Endometrial microvascular endothelial cells (primary cell): ENCODE data around the gene PERM1. TPM values are rescaled to one million over a fixed set of nuclear protein-coding genes. Genes with fewer than 3 reads are reported as not detected.
"Not testable (repeated sequence)": the region's sequence is repeated elsewhere in the genome, so short reads cannot be mapped to it uniquely, and the experiment has no call there.

Experiments used
- in situ Hi-C: cut with HindIII; loops from 2 replicates; pipeline ENCODE4 v1.10.0; 2017; ENCODE audit warnings: low sequenced_read_pairs, low pct_unique_long_range_greater_than_20kb; ENCODE audit errors: inconsistent ontology term
- total RNA-seq: library from RNA; depleted of rRNA; stranded (reverse); fragments of >200 nt; gene quantifications from one replicate; pipeline ENCODE4 v1.2.3, GENCODE V29; 2015; ENCODE audit errors: inconsistent ontology term

Gene PERM1
- total RNA-seq, 1 donor from 2014 or later: not detected

- in situ Hi-C loops: no loop called here
These were observed 370 bp downstream of the PERM1 start for GRCh38 chr1:981491-981954.

GRCh38 chr1:980602-981395 is 1.1 kb downstream of the PERM1 start:
- in situ Hi-C loops: no loop called here

- in situ Hi-C loops: no loop called here
These were observed 1.7 kb downstream of the PERM1 start for GRCh38 chr1:980137-980571.

- in situ Hi-C loops: no loop called here
These were observed 2.2 kb downstream of the PERM1 start for GRCh38 chr1:979744-980072.

GRCh38 chr1:978835-979743 is 2.8 kb downstream of the PERM1 start:
- in situ Hi-C loops: no loop called here

GRCh38 chr1:978069-978834 is 3.6 kb downstream of the PERM1 start:
- in situ Hi-C loops: no loop called here

- in situ Hi-C loops: not testable (repeated sequence)
These were observed 5.1 kb downstream of the PERM1 start for GRCh38 chr1:976791-977190.

- in situ Hi-C loops: no loop called here
These were observed 5.8 kb downstream of the PERM1 start for GRCh38 chr1:975896-976683.

GRCh38 chr1:975365-975764 is 6.5 kb downstream of the PERM1 start:
- in situ Hi-C loops: no loop called here

- in situ Hi-C loops: no loop called here
These were observed 7.1 kb downstream of the PERM1 start for GRCh38 chr1:974687-975328.

- in situ Hi-C loops: no loop called here
These were observed 7.6 kb downstream of the PERM1 start for GRCh38 chr1:974293-974640.

- in situ Hi-C loops: no loop called here
These were observed 8.2 kb downstream of the PERM1 start for GRCh38 chr1:973459-974292.

GRCh38 chr1:972726-973458 is 9.0 kb downstream of the PERM1 start:
- in situ Hi-C loops: no loop called here

GRCh38 chr1:971751-972506 is 10.0 kb downstream of the PERM1 start:
- in situ Hi-C loops: no loop called here

- in situ Hi-C loops: no loop called here
These were observed 10.7 kb downstream of the PERM1 start for GRCh38 chr1:970973-971730.
